GM12801 (cell line): ENCODE results near the gene KLHL17.

Experiments
- CTCF ChIP-seq: IDR thresholded peaks from one replicate; pipeline ENCODE4 v1.5.1; 2011; ENCODE audit warnings: control low read depth; ENCODE audit not compliant: insufficient read length; ENCODE audit errors: extremely low read depth

The KLHL17 gene

GRCh38 chr1:972726-973458 is 12.5 kb downstream of the KLHL17 start:
- no peak for TF ChIP-seq CTCF

- TF ChIP-seq CTCF, result no peak
These were observed 13.3 kb downstream of the KLHL17 start for GRCh38 chr1:973459-974292.

GRCh38 chr1:974293-974640 is 13.9 kb downstream of the KLHL17 start:
- no peak for TF ChIP-seq CTCF

GRCh38 chr1:974687-975328 is 14.4 kb downstream of the KLHL17 start:
- TF ChIP-seq CTCF, result no peak

GRCh38 chr1:975365-975764 is 15.0 kb downstream of the KLHL17 start:
- no peak for TF ChIP-seq CTCF

GRCh38 chr1:975896-976683 is 15.7 kb downstream of the KLHL17 start:
- TF ChIP-seq CTCF, result no peak
